Subcutaneous abdominal adipose tissue (tissue), 5 donors: ENCODE measurements around the gene PXDN.

Experiments used
- H3K27ac ChIP-seq: one replicate; pipeline ENCODE4 v1.7.0; 2013; ENCODE audit warnings: low read depth, mild to moderate bottlenecking, inconsistent platforms, low read length, moderate library complexity
- H3K27me3 ChIP-seq, 5 donors: one replicate each; pipeline ENCODE4 v1.7.0; 2013; ENCODE audit warnings: low read length in 5 of 5, inconsistent platforms in 1 of 5; ENCODE audit not compliant: control insufficient read depth in 5 of 5, insufficient read depth in 4 of 5
- H3K36me3 ChIP-seq, 5 donors: one replicate each; pipeline ENCODE4 v1.7.0; 2013; ENCODE audit warnings: low read length in 5 of 5; ENCODE audit not compliant: control insufficient read depth in 5 of 5, insufficient read depth in 5 of 5
- H3K4me1 ChIP-seq, 5 donors: one replicate each; pipeline ENCODE4 v1.7.0; 2013; ENCODE audit warnings: low read length in 5 of 5, mild to moderate bottlenecking in 3 of 5, moderate library complexity in 1 of 5; ENCODE audit not compliant: control insufficient read depth in 5 of 5, insufficient read depth in 5 of 5
- H3K4me3 ChIP-seq, 5 donors: one replicate each; pipeline ENCODE4 v1.7.0; 2013; ENCODE audit warnings: low read length in 5 of 5, low read depth in 1 of 5
- H3K9ac ChIP-seq, 5 donors: one replicate each; pipeline ENCODE4 v1.7.0; 2013; ENCODE audit warnings: low read length in 5 of 5, mild to moderate bottlenecking in 4 of 5, moderate library complexity in 3 of 5
- H3K9me3 ChIP-seq, 5 donors: one replicate each; pipeline ENCODE4 v1.7.0; 2013; ENCODE audit warnings: low read length in 5 of 5; ENCODE audit not compliant: control insufficient read depth in 5 of 5
- donor health status: healthy.
- donor health status: healthy.
- donor health status: healthy.
- donor health status: healthy.
- donor health status: healthy.

Gene PXDN

DNA sequence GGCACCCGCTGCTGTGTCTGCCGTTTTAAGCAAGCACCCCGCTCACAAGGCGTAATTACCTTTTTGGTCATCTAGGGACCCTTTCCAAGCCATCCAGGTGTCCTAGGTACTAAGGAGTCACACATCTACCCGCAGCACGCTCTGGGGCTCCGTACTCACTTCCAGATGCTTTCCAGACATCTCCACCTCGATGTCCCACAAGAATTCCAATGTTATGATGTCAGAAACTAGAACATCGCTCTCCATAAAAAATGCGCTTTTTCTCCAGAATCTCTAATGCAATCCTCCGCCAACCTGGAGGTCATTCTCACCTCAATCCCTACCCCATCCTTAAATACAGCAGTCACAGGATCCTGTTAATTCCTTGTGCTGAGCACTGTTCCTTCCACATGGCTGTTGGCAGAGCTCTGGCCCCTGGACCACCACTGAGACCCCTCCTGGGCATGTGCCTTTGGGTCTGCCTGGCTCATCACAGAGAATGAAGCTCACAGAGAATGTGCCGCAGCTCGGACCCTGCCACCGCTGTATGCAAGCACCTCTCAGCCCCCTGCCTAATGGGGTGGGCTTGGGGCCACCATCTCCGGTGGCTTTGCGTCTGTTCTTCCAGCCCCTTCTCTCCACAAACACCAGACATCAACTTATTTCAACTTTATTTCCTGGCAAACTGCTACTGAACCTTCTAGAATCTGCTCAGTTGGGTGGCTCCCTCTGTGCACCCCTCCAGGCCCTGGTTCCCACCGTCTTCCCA, 4.6 kb upstream of the PXDN start:
- H3K4me3 ChIP-seq = no peak overlapping the region
- H3K27me3 ChIP-seq = peaks cover 0 to 6% (median under 1%) of the 10 kb centered on the region in 5 donors
- no peaks in the 10 kb centered on the region for H3K9me3 ChIP-seq
- peak overlapping the region in 1 of 5 donors; percentile 10 for H3K9ac ChIP-seq
- no peak overlapping the region for H3K27ac ChIP-seq
- no peaks in the 10 kb centered on the region for H3K36me3 ChIP-seq
- peaks cover 5 to 30% (median 23%) of the 10 kb centered on the region in 5 donors for H3K4me1 ChIP-seq

DNA sequence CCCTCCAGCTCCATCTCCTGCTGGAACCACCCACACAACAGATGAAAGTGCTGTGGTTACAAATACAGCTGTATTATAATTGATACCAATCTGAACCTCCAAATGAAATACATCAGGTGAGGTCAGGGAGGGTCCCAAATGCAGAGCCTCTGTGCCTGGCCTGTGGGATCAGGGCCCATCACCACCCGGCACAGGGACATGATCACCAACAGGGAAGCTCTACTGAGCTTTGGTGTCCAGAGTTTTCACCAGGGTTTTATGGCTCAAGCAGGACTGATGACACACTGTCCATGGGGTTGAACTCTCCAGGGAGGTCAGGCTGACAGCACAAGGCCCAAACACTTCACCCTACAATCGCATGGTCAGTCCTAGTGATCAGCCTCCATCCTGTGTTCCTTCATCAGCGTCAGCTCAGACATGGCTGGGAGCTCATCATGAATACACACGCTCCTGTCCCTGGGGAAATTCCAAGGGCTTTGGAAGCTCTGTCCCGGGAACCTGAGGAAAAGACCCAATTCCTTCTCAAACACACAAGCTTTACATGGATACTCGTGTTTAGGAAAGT, 3.9 kb upstream of the PXDN start:
- Histone ChIP-seq H3K27ac (no peak overlapping the region), H3K36me3 (no peaks in the 10 kb centered on the region), H3K27me3 (peaks cover 0 to 6% (median 0%) of the 10 kb centered on the region in 5 donors), H3K4me1 (peaks cover 5 to 31% (median 23%) of the 10 kb centered on the region in 5 donors), H3K4me3 (no peak overlapping the region), H3K9me3 (no peaks in the 10 kb centered on the region), H3K9ac (no peak overlapping the region)

DNA sequence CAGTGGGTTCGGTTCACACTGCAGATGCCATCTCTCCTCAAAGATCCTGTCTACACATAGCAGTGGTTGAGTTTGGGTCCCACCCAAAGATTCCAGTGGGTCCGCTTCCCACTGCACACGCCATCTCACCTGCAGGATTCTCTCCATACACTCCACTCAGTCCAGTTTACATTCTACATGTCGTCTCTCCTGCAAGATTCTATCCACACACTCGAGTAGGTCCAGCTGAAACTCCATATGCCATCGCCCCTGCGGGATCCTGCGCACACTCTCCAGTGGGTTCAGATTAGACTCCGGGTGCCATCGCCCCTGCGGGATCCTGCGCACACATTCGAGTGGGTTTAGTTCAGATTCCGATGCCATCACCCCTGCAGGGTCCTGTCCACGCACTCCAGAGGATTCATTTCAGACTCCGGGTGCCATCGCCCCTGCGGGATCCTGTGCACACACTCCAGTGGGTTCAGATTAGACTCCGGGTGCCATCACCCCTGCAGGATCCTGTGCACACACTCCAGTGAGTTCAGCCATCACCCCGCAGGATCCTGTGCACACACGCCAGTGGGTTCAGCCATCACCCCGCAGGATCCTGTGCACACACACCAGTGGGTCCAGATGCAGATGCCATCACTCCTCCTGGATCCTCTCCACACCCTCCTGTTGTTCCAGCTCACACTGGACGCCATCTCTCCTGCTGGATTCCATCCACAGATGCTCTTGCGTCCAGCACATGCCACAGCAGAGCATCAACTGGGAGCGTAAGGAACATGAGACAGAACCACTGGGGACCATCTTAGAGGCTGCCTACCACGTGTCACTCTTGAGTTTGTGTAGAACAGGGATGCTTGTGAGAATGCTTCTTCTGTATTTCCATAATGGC, 3.0 kb upstream of the PXDN start:
- Histone ChIP-seq H3K27me3 (peaks cover 0 to under 1% (median 0%) of the 10 kb centered on the region in 5 donors), H3K9ac (no peak overlapping the region), H3K36me3 (no peaks in the 10 kb centered on the region), H3K9me3 (no peaks in the 10 kb centered on the region), H3K4me1 (peaks cover 5 to 40% (median 26%) of the 10 kb centered on the region in 5 donors), H3K27ac (no peak overlapping the region), H3K4me3 (no peak overlapping the region)

DNA sequence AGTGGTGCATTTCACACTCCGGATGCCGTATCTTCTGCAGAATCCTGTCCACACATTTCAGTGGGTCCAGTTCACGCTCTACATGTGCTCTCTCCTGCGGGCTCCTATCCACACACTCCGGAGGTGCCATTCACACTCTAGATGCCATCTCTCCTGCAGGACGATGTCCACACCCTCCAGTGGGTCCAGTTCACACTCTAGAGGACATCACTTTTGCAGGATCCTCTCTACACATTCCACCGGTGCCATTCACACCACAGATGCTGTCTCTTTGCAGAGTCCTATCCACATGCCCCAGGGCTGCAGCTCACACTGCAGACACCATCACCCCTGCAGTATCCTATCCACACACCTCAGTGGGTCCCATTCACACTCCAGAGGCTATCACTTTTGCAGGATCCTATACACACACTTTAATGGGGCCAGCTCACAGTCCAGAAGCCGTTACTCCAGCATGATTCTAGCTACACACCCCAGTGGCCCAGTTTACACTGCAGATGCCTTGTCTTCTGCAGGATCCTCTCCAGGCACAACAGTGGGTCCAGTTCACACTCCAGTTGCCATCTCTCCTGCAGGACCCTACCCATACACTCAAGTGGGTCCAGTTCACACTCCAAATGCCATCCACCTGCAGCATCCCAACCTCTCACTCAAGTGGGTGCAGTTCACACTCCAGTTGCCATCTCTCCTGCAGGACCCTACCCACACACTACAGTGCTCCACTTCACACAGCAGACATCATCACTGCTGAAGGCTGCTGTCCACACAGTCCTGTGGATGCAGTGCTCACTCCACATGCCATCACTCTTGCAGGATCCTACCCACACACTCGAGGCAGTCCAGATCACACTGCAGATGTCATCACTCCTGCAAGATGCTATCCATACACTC, 2.1 kb upstream of the PXDN start:
- peaks cover 0 to 3% (median 0%) of the 10 kb centered on the region in 5 donors for H3K36me3 ChIP-seq
- H3K4me3 ChIP-seq = no peak overlapping the region
- no peak overlapping the region for H3K9ac ChIP-seq
- H3K27me3 ChIP-seq = no peaks in the 10 kb centered on the region
- H3K4me1 ChIP-seq = peaks cover 5 to 47% (median 35%) of the 10 kb centered on the region in 5 donors
- no peak overlapping the region for H3K27ac ChIP-seq
- no peaks in the 10 kb centered on the region for H3K9me3 ChIP-seq

DNA sequence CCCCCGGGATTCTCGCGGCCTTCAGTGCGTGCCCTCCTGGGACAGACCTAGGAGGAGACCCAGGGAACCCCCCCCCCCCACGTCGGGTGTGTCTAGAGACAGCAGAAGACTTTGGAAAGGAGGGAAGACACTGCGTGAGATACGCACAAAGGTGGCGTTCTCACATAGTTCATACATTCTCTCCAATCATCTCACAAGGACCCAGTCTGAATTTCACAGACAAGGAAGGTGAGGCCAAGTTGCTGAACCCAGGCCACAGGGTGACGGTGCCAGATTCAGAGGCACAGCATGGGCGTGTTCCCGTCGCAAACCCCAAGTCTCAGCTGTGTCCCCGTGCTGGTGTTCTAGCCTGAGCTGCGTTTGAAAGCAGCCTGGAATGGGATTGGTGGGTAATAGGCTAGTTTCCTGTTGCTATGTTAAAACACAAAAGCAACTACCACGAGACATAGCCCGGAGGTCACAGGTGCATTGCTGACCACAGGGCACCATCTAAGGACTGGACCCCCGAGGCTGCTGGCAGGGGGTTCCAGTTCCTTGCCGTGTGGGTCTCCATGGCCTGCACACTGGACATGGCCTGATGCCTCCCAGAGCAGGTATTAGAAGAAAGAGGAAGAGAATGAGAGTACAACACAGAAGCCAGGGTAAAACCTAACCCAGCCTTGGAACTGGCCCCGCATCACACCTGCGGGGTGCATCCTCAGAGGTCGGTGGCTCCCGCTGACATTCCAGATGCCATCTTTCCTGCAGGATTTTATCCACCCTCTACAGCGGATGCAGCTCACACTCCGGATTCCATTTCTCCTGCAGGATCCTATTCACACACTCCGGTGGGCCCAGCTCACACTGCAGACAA, 1.1 kb upstream of the PXDN start:
- Histone ChIP-seq H3K27me3 (no peaks in the 10 kb centered on the region), H3K4me3 (peak overlapping the region; percentile 68 to 82 (median 75)), H3K9me3 (no peaks in the 10 kb centered on the region), H3K9ac (peak overlapping the region in 4 of 5 donors; percentile 13 to 74 (median 68)), H3K4me1 (peaks cover 7 to 50% (median 39%) of the 10 kb centered on the region in 5 donors), H3K27ac (peak overlapping the region; percentile 95), H3K36me3 (peaks cover 0 to 3% (median 0%) of the 10 kb centered on the region in 5 donors)

DNA sequence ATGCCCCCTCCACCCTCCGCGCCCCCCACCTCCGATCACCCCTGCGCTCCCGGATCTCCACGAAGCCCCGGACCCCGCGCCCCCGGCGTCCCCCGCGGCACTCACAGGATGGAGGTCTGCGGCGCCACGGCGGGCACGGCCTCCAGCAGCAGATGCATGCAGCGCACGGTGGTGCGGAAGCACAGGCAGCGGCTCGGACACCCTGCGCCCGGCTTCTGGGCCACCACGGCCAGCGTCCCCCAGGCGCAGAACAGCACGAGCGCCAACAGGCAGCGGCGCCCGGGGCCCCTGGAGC, 217 bp downstream of the PXDN start:
- H3K9me3 ChIP-seq = no peaks in the 10 kb centered on the region
- peaks cover 0 to 3% (median 3%) of the 10 kb centered on the region in 5 donors for H3K36me3 ChIP-seq
- H3K4me3 ChIP-seq = peak overlapping the region in 4 of 5 donors; percentile 68 to 82 (median 76)
- no peaks in the 10 kb centered on the region for H3K27me3 ChIP-seq
- peaks cover 10 to 63% (median 52%) of the 10 kb centered on the region in 5 donors for H3K4me1 ChIP-seq
- peak overlapping the region; percentile 95 for H3K27ac ChIP-seq
- peak overlapping the region in 4 of 5 donors; percentile 68 to 80 (median 72) for H3K9ac ChIP-seq

DNA sequence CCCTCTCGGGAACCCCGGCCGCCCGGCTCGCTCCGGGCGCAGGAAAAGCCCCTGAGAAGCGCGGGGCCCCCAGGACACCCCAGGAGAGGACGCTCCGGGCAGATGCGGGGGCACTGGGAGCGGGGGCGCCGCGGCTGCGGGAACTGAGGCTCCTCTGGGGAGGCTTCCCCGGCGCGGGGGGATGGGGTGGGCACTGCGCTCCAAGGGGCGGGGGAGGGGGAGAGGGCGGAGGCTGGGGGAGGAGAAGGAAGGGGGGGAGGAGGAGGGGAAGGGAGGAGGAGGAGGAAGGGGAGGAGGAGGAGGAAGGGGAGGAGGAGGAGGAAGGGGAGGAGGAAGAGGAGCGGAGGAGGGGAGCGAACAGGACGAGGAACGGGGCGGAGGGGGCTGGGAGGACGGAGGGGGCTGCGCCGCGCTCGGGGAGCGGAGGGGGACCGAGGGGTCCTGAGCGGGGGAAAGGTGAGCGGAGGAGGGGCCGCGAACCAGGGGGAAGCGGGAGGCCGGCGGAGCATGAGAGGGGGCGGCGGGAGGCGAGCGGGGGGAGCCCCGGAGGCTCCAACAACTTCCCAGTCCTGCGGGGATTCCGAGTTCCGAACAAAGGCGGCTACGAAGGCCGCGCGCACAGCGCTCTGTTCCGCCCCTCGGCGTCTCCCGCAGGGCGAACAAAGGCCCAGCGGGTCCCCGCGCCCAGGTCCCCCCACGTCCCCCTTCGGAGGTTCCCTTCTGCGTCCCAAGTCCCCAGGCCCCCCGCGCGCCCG, 742 bp downstream of the PXDN start:
- Histone ChIP-seq H3K4me1 (peaks cover 11 to 63% (median 55%) of the 10 kb centered on the region in 5 donors), H3K36me3 (peaks cover 0 to 3% (median 3%) of the 10 kb centered on the region in 5 donors), H3K27me3 (no peaks in the 10 kb centered on the region), H3K4me3 (peak overlapping the region; percentile 29 to 82 (median 77)), H3K9me3 (no peaks in the 10 kb centered on the region), H3K27ac (peak overlapping the region; percentile 95), H3K9ac (peak overlapping the region in 4 of 5 donors; percentile 71 to 83 (median 80))

DNA sequence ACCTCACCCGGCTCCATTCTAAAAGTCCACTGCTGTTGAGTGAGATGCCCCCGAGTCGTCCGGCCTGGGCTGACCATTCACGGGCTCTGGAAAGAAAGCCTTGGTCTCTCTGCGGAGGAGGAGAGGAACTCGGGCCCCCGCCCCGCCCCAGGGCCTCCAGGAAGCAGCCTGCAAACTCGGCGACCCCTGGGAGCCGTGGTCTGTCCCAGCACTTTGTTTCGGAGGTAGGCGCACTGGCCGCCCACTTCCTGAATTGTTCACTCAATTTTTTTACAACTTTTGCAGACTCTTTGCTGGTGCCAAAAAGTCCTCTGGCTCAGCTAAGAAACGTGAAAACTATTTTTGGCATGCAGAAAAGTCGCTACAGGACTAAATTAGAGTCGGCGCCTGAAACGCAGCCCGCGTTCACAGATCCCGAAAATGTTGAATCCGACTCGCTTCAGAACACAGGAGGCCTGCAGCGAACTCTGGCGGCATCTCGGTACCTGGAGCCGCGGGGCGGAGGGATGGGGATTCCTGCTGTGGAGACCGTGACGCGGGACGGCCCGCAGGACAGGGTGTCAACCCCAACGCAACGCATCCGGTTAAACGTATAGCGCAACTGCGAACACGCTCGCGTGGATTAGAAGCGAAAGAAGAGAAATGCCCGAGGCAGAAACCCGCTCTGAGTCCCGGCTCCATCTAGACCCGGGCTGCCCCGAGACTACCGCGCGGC, 1.5 kb downstream of the PXDN start:
- Histone ChIP-seq H3K9ac (peak overlapping the region; percentile 16 to 83 (median 77)), H3K27me3 (no peaks in the 10 kb centered on the region), H3K4me1 (peaks cover 11 to 64% (median 58%) of the 10 kb centered on the region in 5 donors), H3K36me3 (peaks cover 0 to 3% (median 3%) of the 10 kb centered on the region in 5 donors), H3K4me3 (peak overlapping the region; percentile 66 to 82 (median 75)), H3K27ac (peak overlapping the region; percentile 95), H3K9me3 (no peaks in the 10 kb centered on the region)
